Endothelial cell of hepatic sinusoid (primary cell): ENCODE results near the gene KATNAL2.

Experiments used
- in situ Hi-C: cut with HindIII; loops from 2 replicates; pipeline ENCODE4 v1.10.0; 2017; ENCODE audit warnings: low sequenced_read_pairs

The KATNAL2 gene

DNA sequence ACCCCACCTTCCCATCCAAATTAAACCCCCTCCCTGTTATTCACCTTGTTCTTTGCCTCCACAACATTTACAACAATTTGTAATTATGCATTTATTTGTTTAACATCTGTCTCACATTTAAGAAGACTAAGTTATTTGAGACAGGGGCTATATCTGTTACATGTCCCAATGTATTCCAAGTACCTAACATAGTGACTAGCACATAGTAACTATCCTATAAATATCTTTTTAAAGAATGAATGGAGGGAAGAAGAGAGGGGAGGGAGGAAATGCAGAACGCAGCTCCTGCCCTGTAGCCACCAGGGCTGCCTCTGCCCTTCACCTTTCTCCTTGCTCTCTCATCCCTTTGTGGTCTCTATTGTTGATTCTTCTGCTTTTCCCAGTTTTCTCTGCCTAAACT lies 192.3 kb downstream of the KATNAL2 start:
- in situ Hi-C loops = loop anchor here (5.0 kb wide), 1 partner anchor 103 kb away; no protein-coding TSS in a partner anchor

DNA sequence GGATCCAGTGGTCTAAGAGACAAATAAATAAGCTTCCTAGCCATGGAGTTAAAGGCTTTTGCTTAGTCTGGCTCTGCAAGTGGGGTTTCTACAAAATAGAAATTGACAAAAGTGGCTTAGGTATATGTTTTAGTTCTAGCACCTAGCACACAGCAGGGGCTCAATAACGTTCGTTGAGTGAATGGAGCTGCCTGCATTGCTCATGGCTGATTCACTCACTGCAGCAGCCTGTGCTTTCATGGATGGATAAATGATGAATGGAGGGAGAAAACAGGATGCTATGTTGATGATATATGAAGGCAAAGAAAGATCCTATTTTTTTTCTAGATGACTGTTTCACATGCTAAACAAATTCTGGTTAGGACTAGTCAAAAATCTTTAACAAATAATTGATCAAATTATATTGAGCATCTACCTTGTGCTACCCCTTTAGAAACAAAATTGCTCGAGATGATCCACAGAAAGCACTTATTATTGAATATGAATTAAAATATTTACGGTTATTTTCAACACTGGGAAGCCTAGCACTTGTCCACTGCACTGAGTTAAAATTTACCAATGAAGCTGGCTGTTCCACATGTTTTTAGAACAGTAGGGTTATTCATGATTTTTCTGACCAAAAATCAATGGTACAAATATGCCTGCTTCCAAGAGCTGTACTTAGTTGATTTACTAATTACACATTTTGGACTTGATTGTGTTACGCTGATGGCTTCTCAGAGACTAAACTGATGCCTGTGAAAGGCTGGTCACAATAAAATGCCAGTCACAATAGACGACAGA lies 193.3 kb downstream of the KATNAL2 start:
- in situ Hi-C loops = loop anchor here (5.0 kb wide), 1 partner anchor 102 kb away; no protein-coding TSS in a partner anchor

DNA sequence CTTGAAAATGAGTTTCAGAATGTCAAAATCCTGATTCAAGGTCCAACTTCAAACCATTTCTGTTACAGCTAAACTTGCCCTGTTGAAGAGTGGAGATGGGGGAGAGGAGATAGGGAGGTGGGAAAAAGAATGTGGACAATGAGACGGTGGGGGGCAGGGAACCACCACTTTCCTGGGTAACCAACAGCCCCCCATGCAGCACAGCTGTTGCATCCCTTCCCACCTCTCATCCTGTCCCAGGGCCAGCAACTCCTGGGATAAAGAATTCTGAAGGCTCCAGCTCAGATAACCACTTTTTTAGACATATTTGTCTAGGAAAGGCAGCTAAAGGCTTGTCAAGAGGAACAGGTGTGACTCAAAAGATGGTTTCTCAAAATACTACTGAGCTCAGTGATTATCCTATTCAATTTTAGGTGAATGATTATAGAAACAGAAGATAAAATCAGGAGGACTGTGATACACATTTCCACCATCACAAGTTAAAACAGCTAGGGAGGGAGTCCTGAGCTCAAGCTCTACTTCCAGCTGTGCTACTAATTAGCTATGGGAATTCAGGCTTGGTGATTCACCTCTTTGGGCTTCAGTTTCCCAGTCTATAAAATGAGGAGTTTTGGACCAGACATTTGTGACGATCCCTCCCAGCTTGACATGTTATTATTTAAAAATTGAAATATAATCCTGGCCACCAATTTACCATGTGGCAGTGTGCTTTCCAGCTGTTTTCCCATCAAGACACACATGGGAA lies 196.6 kb downstream of the KATNAL2 start:
- in situ Hi-C loops = loop anchor here (5.0 kb wide), 1 partner anchor 98 kb away; no protein-coding TSS in a partner anchor

DNA sequence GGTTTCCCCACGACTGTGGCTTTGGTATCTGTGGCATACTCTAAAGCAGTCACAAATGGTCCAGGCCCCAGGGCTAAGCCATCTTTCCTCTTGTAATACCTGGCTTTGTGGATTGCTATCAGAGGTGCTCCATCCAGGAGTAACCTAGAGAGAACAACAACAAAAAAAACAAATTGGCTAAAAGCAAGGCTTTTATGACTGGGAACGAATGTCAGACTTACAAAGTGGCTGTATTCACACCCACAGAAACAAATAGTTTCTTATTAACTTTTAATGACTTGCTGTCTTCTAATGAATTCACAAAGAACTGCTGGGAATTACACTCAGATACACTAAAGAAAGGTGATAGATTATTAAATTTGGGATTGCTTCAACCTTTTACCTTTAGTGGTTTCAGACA lies 197.8 kb downstream of the KATNAL2 start:
- in situ Hi-C loops = no loop called here

DNA sequence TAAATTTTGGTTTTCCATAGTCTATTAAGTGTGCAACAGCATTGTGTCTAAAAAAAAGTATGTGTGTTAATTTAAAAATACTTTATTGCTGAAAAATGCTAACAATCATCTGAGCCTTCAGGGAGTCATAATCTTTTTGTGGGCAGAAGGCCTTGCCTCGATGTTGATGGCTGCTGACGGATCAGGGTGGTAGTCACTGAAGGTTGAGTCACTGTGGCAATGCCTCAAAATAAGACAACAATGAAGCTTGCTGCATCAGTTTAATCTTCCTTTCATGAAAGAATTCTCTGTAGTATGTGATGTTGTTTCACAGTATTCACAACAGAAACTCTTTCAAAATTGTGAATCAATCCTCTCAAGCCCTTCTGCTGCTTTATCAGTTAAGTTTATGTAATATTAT lies 201.6 kb downstream of the KATNAL2 start:
- in situ Hi-C loops = no loop called here

DNA sequence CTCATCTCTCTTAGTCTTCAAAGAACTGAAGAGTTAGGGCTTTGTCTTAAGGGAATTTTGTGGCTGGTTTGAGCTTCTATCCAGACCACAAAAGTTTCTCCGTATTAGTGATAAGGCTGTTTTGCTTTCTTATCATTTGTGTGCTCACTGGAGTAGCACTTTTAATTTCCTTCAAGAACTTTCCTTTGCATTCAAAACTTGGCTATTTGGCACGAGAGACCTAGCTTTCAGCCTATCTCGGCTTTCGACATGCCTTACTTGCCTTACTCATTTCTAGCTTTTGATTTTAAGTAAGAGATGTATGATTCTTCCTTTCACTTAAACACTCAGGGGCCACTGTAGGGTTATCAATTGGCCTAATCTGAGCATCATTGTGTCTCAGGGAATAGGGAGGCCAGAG lies 203.0 kb downstream of the KATNAL2 start:
- in situ Hi-C loops = no loop called here

DNA sequence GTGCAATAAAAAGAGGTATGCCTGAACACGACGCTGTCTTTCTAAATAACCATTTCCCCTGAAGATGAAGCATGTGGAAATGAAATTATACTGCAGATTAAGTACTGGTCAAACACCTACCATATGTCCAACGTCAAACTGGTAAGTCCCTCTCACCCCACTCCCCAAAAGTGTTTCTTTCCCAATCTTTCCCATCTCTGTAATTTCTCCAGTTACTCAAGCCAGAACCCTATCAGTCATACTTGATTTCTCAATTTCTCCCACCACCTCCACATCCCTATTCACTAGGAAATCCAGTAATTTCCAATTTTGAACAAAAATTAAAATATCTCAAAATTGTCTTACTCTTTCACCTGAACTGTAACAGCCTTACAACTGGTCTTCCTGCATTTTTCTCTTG lies 203.7 kb downstream of the KATNAL2 start:
- in situ Hi-C loops = no loop called here

DNA sequence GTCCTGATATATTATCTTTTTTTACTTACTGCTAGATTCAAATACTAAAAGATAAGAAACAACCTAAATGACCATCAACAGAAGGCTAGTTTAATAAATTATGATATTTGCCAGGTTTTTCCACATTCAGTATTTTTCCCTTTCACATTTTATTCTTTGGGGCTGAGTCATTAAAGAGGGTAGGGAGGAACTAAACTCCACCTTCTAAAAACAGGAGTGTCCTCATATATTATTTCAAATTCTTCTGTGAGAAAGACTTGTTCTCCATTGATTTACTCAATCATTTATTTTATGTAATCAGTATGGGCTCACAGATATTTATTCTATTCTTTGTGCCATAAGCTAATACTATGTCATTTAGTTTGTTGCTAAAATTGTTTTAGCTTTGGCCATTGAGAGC lies 223.9 kb downstream of the KATNAL2 start:
- in situ Hi-C loops = no loop called here

DNA sequence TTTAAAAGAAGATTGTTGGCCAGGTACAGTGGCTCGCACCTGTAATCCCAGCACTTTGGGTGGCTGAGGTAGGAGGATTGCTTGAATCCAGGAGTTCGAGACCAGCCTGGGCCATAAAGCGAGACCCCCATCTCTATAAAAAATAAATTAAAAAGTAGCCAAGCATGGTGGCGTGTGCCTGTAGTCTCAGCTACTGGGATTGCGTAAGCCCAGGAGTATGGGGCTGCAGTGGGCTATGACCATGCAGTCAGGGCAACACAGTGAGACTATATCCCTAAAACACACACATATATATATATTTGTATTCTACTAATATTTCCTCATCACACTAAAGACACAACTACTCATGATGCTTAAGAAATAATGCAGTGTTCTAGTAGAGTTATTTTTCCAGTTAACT lies 225.8 kb downstream of the KATNAL2 start:
- in situ Hi-C loops = no loop called here

DNA sequence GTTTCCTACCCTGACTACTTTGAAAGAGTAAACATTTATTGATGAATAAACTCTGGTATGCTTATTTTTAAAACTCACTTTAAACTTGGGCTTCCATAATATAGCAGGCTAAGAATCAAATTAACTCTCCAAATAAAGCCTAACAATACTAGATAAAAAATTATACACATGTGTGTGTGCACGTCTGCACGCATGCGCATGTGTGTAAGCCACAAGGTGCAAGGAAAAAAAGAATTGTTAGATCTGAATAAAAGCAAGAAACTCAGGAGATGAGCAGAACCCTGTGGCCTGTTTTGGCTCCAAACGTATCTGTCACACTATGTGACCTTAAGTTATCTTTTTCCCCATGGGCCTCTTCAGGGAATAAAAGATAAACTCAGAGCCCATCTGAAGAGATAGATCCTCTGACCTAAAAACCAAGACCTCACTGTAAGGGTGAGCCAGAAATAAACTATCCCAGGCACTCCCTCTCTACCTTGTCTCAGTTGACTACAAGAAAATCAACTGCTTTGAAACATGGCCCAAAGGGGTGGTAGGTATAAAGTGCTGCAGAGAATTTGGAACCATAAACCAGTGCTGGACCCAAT lies 226.6 kb downstream of the KATNAL2 start:
- in situ Hi-C loops = no loop called here

DNA sequence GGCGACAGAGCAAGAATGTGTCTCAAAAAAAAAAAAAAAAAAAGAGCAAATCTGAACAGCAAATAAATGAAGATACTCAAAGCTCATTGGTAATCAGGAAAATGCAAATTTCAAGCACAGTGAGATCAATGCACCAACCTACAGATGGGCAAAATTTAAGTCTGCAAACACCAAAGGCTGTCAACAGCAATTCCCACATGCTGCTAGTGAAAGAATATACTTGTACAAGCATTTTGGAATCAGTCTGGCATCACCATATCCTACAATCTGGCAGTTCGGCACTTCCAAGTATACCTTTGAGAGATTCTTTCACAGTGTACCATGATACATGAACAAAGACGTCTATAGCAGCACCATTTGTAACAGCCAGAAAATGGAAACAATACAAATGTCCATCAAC lies 228.8 kb downstream of the KATNAL2 start:
- in situ Hi-C loops = no loop called here

DNA sequence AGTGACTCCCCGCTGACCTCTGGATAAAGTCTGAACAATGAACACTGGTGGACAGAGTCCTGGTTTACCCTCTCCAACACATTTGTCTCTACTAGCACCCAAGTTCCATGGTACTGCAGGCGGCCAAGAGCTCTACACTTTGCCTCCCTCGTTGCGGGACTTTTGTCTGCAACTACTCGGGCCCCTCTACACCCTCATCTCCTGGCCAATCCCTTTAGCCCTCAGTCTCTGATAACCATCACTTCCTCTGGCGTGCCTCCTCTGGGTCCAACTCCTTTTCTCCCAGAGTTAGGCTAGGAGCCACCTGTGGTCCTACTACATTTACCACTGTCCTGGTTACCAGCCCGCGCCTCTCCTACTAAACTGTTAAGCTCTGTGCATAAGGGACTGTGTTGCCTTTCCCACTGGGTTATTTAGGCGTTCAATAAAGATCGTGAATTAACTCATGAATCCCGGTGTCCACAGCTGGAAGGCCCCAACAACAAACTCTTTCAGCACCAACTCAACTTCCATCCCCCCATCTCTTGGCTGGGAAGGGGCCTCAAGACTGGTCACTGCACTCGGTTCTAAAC lies 232.1 kb downstream of the KATNAL2 start:
- in situ Hi-C loops = no loop called here

DNA sequence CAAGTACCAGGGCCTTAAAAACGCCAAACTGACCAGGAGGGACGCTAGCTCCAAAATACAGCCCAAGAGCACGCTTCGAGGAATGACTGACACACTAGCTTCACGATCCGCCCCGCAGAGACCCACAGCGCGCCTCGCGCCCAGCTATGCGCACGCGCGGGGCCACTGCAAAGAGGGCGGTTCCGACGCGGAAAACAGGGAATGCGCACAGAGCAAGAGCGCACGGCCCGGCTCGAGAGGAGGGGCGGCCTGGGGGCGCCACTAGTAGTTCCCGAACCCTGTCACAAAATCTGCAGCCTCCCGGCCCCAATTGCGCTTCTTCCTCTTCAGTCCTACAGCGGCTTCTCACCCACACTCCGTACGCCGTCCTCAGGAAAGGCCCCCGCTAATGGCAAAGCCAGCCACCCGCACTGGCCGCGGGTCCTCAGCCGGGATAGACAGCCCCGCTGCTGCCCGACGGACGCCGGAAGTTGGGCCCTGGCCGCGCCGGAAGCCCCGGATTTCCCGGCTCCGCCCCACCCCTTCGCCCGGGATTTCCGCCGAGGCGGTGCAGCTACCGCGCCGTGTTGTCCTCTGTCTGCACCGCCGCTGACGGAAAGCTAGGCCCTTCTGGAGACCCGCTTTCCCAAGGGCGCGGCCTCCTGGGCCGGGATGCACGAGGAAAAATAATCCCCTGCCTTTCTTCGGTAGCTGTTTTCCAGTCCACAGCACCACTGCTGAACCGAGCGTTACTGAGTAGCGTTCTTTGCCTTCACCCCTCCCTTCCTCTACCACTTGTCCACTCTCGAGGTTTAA lies 232.8 kb downstream of the KATNAL2 start, which contains the start of gene HDHD2:
Gene HDHD2, minus strand, starts transcription at position 472 of the 795 bp plus-strand sequence. CDS start 14,061 bp downstream, outside the sequence.
- in situ Hi-C loops = no loop called here

DNA sequence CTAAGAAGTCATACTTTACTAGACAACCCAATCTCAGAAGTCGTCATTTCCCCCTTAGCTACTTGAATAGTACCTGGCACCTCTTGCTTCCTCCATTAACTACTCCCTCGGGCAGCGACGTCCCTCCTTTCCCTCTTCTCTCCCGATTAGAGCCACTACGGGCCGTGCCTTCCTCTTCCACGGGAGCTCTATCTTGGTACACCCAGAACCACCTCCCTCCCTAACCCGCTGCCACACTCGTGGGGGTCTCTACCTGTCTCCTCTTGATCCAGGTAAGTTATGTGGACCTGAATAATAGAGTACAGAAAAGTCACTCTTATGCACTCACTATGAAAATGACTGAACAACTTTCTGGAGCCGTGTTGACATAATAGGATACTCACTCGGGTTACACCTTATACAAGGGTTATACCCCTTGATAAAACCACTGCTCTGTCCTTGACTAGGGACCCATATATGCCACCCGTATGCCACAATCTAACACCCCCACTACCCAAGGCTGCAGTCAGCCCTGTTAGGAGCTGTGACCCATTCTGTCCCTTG lies 233.5 kb downstream of the KATNAL2 start:
- in situ Hi-C loops = no loop called here

DNA sequence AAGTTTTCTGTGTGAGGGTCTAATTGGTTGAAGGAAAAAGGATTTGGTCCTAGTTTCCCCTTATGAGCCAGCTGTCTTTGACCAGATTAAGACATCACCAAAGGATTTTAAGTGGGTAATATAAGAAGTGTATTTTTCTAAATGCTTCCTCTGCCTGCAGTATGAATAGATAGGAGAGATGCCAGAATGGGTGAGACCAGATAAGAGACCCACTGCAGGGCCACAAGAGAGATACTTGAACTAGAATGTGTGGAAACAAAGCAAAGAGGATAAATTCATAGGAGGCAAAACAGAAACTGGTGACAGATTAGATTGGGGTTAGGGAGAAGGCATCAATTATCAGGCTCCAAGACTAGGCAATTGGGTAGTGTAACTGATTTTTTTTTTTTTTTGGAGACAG lies 234.0 kb downstream of the KATNAL2 start:
- in situ Hi-C loops = no loop called here
